IMR-90 (cell line): ENCODE measurements around the gene MAML2. TPM values are rescaled to one million over a fixed set of nuclear protein-coding genes. Genes with fewer than 3 reads are reported as not detected.

Source experiments
- ATAC-seq: fragments of 200-7000 bp; cut with Tn5 transposase; 2 replicates; pipeline ENCODE4 v1.9.1; 2020; ENCODE audit warnings: low read depth, mild to moderate bottlenecking, moderate library complexity
- BruUV-seq: library from RNA; stranded (reverse); fragments of 400-500 nt; replicated peaks from 2 replicates; lab custom pipeline; 2021; lab: Mats Ljungman, UMichigan
- CTCF ChIA-PET: fragments of 300-600 bp; formaldehyde crosslinking; extraction: SDS; loops from one replicate; lab custom pipeline; 2021; ENCODE audit warnings: antibody characterized with exemption; lab: Yijun Ruan, JAX
- POLR2A ChIA-PET: fragments of 300-600 bp; sonication (Branson Sonifier 250); formaldehyde crosslinking; loops from one replicate; lab custom pipeline; 2022; ENCODE audit warnings: antibody characterized with exemption; ENCODE audit not compliant: unreplicated experiment; lab: Charles Lee
- DNase-seq: peaks from one replicate; pipeline ENCODE4 v3.0.0; 2013
- H2AFZ ChIP-seq: replicated peaks from 2 replicates; pipeline ENCODE3; 2013; ENCODE audit warnings: low read length, mild to moderate bottlenecking; ENCODE audit not compliant: poor library complexity
- H2AK5ac ChIP-seq: 2 replicates; pipeline ENCODE4 v1.6.1; 2013; ENCODE audit warnings: low read depth, low read length, inconsistent platforms
- H2AK9ac ChIP-seq: replicated peaks from 2 replicates; pipeline ENCODE3; 2013; ENCODE audit warnings: mild to moderate bottlenecking, low read depth, low read length, moderate library complexity; ENCODE audit not compliant: poor library complexity
- H2BK120ac ChIP-seq: 2 replicates; pipeline ENCODE4 v1.6.1; 2013; ENCODE audit warnings: low read depth, low read length, inconsistent platforms
- H2BK15ac ChIP-seq: 3 replicates; pipeline ENCODE4 v1.6.1; 2013; ENCODE audit warnings: low read depth, low read length, inconsistent platforms
- H2BK20ac ChIP-seq: 2 replicates; pipeline ENCODE4 v1.6.1; 2013; ENCODE audit warnings: low read depth, mild to moderate bottlenecking, inconsistent platforms, low read length, moderate library complexity
- H2BK5ac ChIP-seq: 2 replicates; pipeline ENCODE4 v1.6.1; 2013; ENCODE audit warnings: mild to moderate bottlenecking, low read depth, low read length, inconsistent platforms; ENCODE audit not compliant: poor library complexity, severe bottlenecking
- H3K14ac ChIP-seq: replicated peaks from 2 replicates; pipeline ENCODE4 v1.6.1; 2013; ENCODE audit warnings: low read depth, low read length, inconsistent platforms
- H3K18ac ChIP-seq: 2 replicates; pipeline ENCODE4 v1.6.1; 2013; ENCODE audit warnings: low read depth, low read length, control low read depth
- H3K23ac ChIP-seq: 2 replicates; pipeline ENCODE4 v1.6.1; 2013; ENCODE audit warnings: low read depth, low read length, inconsistent platforms
- H3K27ac ChIP-seq: 2 replicates; pipeline ENCODE4 v1.5.1; 2013; ENCODE audit warnings: mild to moderate bottlenecking, control low read depth, low read length; ENCODE audit not compliant: insufficient read depth
- H3K27me3 ChIP-seq: 2 replicates; pipeline ENCODE4 v1.6.1; 2013; ENCODE audit warnings: low read length; ENCODE audit not compliant: control insufficient read depth, insufficient read depth
- H3K36me3 ChIP-seq: 2 replicates; pipeline ENCODE4 v1.6.1; 2013; ENCODE audit warnings: low read length, mixed read lengths; ENCODE audit not compliant: control insufficient read depth, insufficient read depth
- H3K4ac ChIP-seq: 2 replicates; pipeline ENCODE4 v1.6.1; 2013; ENCODE audit warnings: low read depth, low read length, inconsistent platforms
- H3K4me1 ChIP-seq: 2 replicates; pipeline ENCODE4 v1.6.1; 2013; ENCODE audit warnings: low read length, mixed read lengths; ENCODE audit not compliant: control insufficient read depth, insufficient read depth
- H3K4me2 ChIP-seq: 2 replicates; pipeline ENCODE4 v1.6.1; 2013; ENCODE audit warnings: low read depth, mild to moderate bottlenecking, control low read depth, low read length, moderate library complexity
- H3K4me3 ChIP-seq: 2 replicates; pipeline ENCODE4 v1.5.1; 2013; ENCODE audit warnings: low read depth, mild to moderate bottlenecking, control low read depth, low read length, moderate library complexity; ENCODE audit not compliant: insufficient read depth
- H3K56ac ChIP-seq: 2 replicates; pipeline ENCODE4 v1.6.1; 2013; ENCODE audit warnings: low read length, inconsistent platforms; ENCODE audit not compliant: insufficient read depth; ENCODE audit errors: extremely low read depth
- H3K79me1 ChIP-seq, 2 experiments: 2 replicates each; pipeline ENCODE4 v1.6.1; 2013; ENCODE audit warnings: low read length in 2 of 2, inconsistent platforms in 1 of 2, low read depth in 1 of 2
- H3K9ac ChIP-seq: 2 replicates; pipeline ENCODE4 v1.6.1; 2013; ENCODE audit warnings: low read depth, low read length, control low read depth
- H3K9me1 ChIP-seq: 2 replicates; pipeline ENCODE4 v1.6.1; 2013; ENCODE audit warnings: low read length, inconsistent platforms; ENCODE audit not compliant: insufficient read depth
- H3K9me3 ChIP-seq: 2 replicates; pipeline ENCODE4 v1.6.1; 2013; ENCODE audit warnings: low read length; ENCODE audit not compliant: control insufficient read depth, insufficient read depth
- H4K20me1 ChIP-seq: 2 replicates; pipeline ENCODE4 v1.6.1; 2013; ENCODE audit warnings: low read length, inconsistent platforms; ENCODE audit not compliant: insufficient read depth
- H4K5ac ChIP-seq: 2 replicates; pipeline ENCODE4 v1.6.1; 2013; ENCODE audit warnings: mild to moderate bottlenecking, low read depth, low read length, control low read depth
- H4K8ac ChIP-seq, 2 experiments: 2 replicates each; pipeline ENCODE4 v1.6.1; 2013; ENCODE audit warnings: low read depth in 2 of 2, low read length in 2 of 2, control low read depth in 1 of 2, inconsistent platforms in 1 of 2
- H4K91ac ChIP-seq: 2 replicates; pipeline ENCODE4 v1.6.1; 2013; ENCODE audit warnings: low read depth, low read length, inconsistent platforms; ENCODE audit not compliant: insufficient read depth
- BHLHE40 ChIP-seq: fragments of 150-350 bp; IDR thresholded peaks from 2 replicates; pipeline ENCODE4 v1.6.1; 2016; ENCODE audit warnings: mild to moderate bottlenecking, low read depth, low read length
- CEBPB ChIP-seq: IDR thresholded peaks from 2 replicates; pipeline ENCODE4 v1.6.1; 2012; ENCODE audit warnings: low read depth, low read length, improper control_type of control experiment
- CHD1 ChIP-seq: IDR thresholded peaks from 2 replicates; pipeline ENCODE4 v1.6.1; 2012; ENCODE audit warnings: low read depth, low read length, improper control_type of control experiment
- FOS ChIP-seq: fragments of 150-350 bp; IDR thresholded peaks from 2 replicates; pipeline ENCODE4 v1.6.1; 2016; ENCODE audit warnings: low read depth, low read length
- MAFK ChIP-seq: IDR thresholded peaks from 2 replicates; pipeline ENCODE4 v1.6.1; 2012; ENCODE audit warnings: low read depth, low read length, improper control_type of control experiment
- POLR2A ChIP-seq: IDR thresholded peaks from 2 replicates; pipeline ENCODE4 v1.6.1; 2012; ENCODE audit warnings: mild to moderate bottlenecking, low read depth, low read length
- RAD21 ChIP-seq: IDR thresholded peaks from 2 replicates; pipeline ENCODE4 v1.6.1; 2012; ENCODE audit warnings: low read length, improper control_type of control experiment
- WGBS, 2 experiments: methylation state at CpG; one replicate each; pipeline versions ENCODE4 v1.1.5 to v1.1.7; 2013; ENCODE audit warnings: missing lambda C conversion rate in 2 of 2; ENCODE audit not compliant: insufficient read length in 1 of 2; ENCODE audit errors: extremely low coverage in 2 of 2; 5-methylcytosine and 5-hydroxymethylcytosine counted together
- dilution Hi-C: fragments of 300-500 bp; cut with HindIII; formaldehyde crosslinking; loops from one replicate; pipeline ENCODE4 v1.14.3; 2018; ENCODE audit warnings: low sequenced_read_pairs; ENCODE audit not compliant: unreplicated experiment
- in situ Hi-C: fragments of 300-500 bp; cut with MboI; formaldehyde crosslinking; loops from 3 replicates; pipeline ENCODE4 v1.14.3; 2019; ENCODE audit warnings: low sequenced_read_pairs, inconsistent platforms, mixed read lengths
- intact Hi-C: fragments of 100-400 bp; cut with micrococcal nuclease; formaldehyde crosslinking; loops from 2 replicates; pipeline ENCODE4 v1.10.0; 2022
- polyA plus RNA-seq, 3 experiments: library from polyadenylated mRNA; depleted of rRNA; stranded (reverse); fragments of >200 nt; gene quantifications; 2 replicates each; pipeline ENCODE4 v1.2.3, GENCODE V29; 2012; ENCODE audit warnings: low replicate concordance in 1 of 3
- total RNA-seq: library from RNA; depleted of rRNA; stranded (reverse); fragments of >200 nt; gene quantifications from 2 replicates; pipeline ENCODE4 v1.2.3, GENCODE V29; 2012
- TF ChIP-seq, protein P1 (sequence below): fragments of 150-350 bp; IDR thresholded peaks from 2 replicates; pipeline ENCODE4 v1.6.1; 2017; ENCODE audit warnings: mild to moderate bottlenecking, antibody characterized with exemption, low read length, low read depth
- TF ChIP-seq, protein P2 (sequence below): fragments of 150-350 bp; IDR thresholded peaks from 2 replicates; pipeline ENCODE4 v1.6.1; 2016; ENCODE audit warnings: low read depth, mild to moderate bottlenecking, low read length, moderate library complexity, borderline replicate concordance

Gene MAML2
- total and polyA plus RNA-seq, 2 of the 4 experiments (the other 2 are of a cell fraction): 15.0 to 19.5 TPM

DNA sequence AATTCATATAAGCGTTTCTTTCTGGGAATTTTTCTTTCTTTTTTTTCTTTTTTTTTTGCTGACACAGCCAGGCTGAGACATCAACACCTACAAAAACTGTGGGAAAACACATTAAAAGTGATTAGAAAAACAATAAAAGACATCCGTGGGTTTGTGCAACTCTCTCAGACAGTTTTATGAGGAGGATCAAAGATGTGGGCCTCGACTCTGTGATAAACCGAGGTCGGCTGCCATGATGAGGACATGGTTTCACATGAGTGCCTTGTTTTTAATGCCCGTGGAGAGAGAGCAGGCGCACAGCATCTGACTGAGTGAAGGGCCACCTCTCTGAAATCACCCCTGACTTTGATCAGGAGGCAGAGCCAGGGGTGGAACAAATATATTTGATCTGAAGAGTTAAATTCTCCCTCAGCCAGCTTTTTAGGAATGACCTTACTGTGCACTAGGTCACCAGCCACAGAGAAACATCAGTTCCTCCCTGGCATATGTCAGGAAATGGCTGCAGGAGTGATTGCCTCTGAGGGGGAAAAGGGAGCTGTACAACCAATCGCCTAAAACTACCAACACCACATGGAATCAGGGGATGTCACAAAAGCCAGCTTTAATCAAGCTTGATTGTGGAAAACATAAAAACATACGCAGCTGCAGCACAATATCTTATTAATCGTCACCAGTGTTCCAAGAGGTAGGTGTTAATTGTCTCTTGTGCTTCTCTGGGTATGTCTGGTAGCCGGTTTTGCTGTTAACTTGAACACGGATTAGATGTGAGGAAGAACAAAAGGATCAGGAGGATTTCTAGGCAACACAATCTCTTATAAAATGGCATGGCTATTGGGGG lies 164.7 kb downstream of the MAML2 start:
- no TSS peak for BruUV-seq
- Histone ChIP-seq H2AFZ (no peak overlapping the region), H3K4ac (no peak overlapping the region), H3K27me3 (no peaks in the 10 kb centered on the region), H4K5ac (no peak overlapping the region), H2BK120ac (no peak overlapping the region), H3K4me1 (no peaks in the 10 kb centered on the region), H2BK15ac (no peak overlapping the region), H4K8ac (0 out of 4 replicates have a peak overlapping the region, but pooled peaks of 1 of the 2 experiments have one; percentile 7), H4K20me1 (no peaks in the 10 kb centered on the region), H3K9me1 (peaks cover 9% of the 10 kb centered on the region), H3K4me3 (no peak overlapping the region), H2AK5ac (no peak overlapping the region), H3K79me1 (peaks cover 37 to 52% of the 10 kb centered on the region in 2 experiments), H2AK9ac (no peak overlapping the region), H3K36me3 (peaks cover 3% of the 10 kb centered on the region; the same call in 1 of the 2 replicates), H3K9me3 (no peaks in the 10 kb centered on the region), H2BK5ac (no peak overlapping the region), H3K14ac (no peak overlapping the region; the same call in 1 of the 2 replicates), H3K4me2 (no peak overlapping the region), H3K56ac (no peak overlapping the region), H3K9ac (no peak overlapping the region), H3K18ac (no peak overlapping the region), H3K27ac (no peak overlapping the region), H2BK20ac (no peak overlapping the region), H3K23ac (no peak overlapping the region), H4K91ac (no peak overlapping the region)
- WGBS, 2 experiments: 63% methylated on average over 2 of the region's 12 CpGs; no CpG with 5 or more reads in 1 of the 2 experiments
- ChIA-PET POLR2A (no interaction called here), CTCF (interaction anchor here (1.0 kb wide), 1 partner anchor 165 kb away, joined by 3 read pairs; the partner anchor contains the start of gene MAML2)
- dilution Hi-C loops (no loop called here), intact Hi-C loops (no loop called here), in situ Hi-C loops (no loop called here)
- DNase-seq (no peak), ATAC-seq (no peak)
- TF ChIP-seq BHLHE40: no peak
- TF ChIP-seq RAD21: no peak
- 0 out of 2 replicates have a peak, but pooled peaks have one; percentile 15 for TF ChIP-seq MAFK
- no peak for TF ChIP-seq CEBPB
- no peak for TF ChIP-seq CHD1
- no peak for TF ChIP-seq POLR2A
- no peak for TF ChIP-seq FOS
- TF ChIP-seq, protein P1, sequence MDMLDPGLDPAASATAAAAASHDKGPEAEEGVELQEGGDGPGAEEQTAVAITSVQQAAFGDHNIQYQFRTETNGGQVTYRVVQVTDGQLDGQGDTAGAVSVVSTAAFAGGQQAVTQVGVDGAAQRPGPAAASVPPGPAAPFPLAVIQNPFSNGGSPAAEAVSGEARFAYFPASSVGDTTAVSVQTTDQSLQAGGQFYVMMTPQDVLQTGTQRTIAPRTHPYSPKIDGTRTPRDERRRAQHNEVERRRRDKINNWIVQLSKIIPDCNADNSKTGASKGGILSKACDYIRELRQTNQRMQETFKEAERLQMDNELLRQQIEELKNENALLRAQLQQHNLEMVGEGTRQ: no peak
- TF ChIP-seq, protein P2, sequence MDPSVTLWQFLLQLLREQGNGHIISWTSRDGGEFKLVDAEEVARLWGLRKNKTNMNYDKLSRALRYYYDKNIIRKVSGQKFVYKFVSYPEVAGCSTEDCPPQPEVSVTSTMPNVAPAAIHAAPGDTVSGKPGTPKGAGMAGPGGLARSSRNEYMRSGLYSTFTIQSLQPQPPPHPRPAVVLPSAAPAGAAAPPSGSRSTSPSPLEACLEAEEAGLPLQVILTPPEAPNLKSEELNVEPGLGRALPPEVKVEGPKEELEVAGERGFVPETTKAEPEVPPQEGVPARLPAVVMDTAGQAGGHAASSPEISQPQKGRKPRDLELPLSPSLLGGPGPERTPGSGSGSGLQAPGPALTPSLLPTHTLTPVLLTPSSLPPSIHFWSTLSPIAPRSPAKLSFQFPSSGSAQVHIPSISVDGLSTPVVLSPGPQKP: no peak
